WTC11 (cell line): ENCODE measurements around the gene OTOG. TPM values are rescaled to one million over a fixed set of nuclear protein-coding genes. Genes with fewer than 3 reads are reported as not detected.
"Not testable (repeated sequence)": the region's sequence is repeated elsewhere in the genome, so short reads cannot be mapped to it uniquely, and the experiment has no call there.

ENCODE experiments used
- ATAC-seq: fragments of 200-7000 bp; cut with Tn5 transposase; 2 replicates; pipeline ENCODE4 v1.10.0; 2021; ENCODE audit warnings: mild to moderate bottlenecking, moderate library complexity
- CTCF ChIA-PET: fragments of 300-600 bp; sonication (Branson Sonifier 250); formaldehyde crosslinking; loops from one replicate; lab custom pipeline; 2021; ENCODE audit warnings: antibody characterized with exemption; lab: Charles Lee
- POLR2A ChIA-PET: fragments of 350-600 bp; sonication (Branson Sonifier 250); formaldehyde crosslinking; loops from one replicate; lab custom pipeline; 2021; ENCODE audit warnings: antibody characterized with exemption; lab: Charles Lee
- DNase-seq: peaks from one replicate; pipeline ENCODE4 v3.0.0; 2021; ENCODE audit warnings: low spot score
- H3K27ac Mint-ChIP-seq: 2 replicates; pipeline ENCODE4 v1.8.0; 2021; ENCODE audit warnings: mixed read lengths
- H3K27me3 Mint-ChIP-seq: 2 replicates; pipeline ENCODE4 v1.8.0; 2021; ENCODE audit warnings: low read depth, mild to moderate bottlenecking, moderate library complexity, mixed read lengths
- H3K36me3 Mint-ChIP-seq: 2 replicates; pipeline ENCODE4 v1.8.0; 2021; ENCODE audit warnings: mixed read lengths
- H3K4me1 Mint-ChIP-seq: 2 replicates; pipeline ENCODE4 v1.8.0; 2022; ENCODE audit warnings: mixed read lengths
- H3K4me3 Mint-ChIP-seq: 2 replicates; pipeline ENCODE4 v1.8.0; 2021; ENCODE audit warnings: mild to moderate bottlenecking, moderate library complexity, mixed read lengths
- H3K9me3 Mint-ChIP-seq: 2 replicates; pipeline ENCODE4 v1.8.0; 2021; ENCODE audit warnings: mixed read lengths
- ATF1 ChIP-seq: sonication (generic); formaldehyde crosslinking; IDR thresholded peaks from 2 replicates; pipeline ENCODE4 v1.8.1; 2023; ENCODE audit warnings: mild to moderate bottlenecking, moderate library complexity, missing genetic modification reagents
- CBFB ChIP-seq: sonication (generic); formaldehyde crosslinking; IDR thresholded peaks from 2 replicates; pipeline ENCODE4 v1.8.1; 2022; ENCODE audit warnings: mild to moderate bottlenecking, low read depth, missing genetic modification reagents
- CREB1 ChIP-seq: sonication (generic); formaldehyde crosslinking; IDR thresholded peaks from 2 replicates; pipeline ENCODE4 v1.8.0; 2023; ENCODE audit warnings: mild to moderate bottlenecking, missing genetic modification reagents
- ETV6 ChIP-seq: sonication (generic); formaldehyde crosslinking; IDR thresholded peaks from 2 replicates; pipeline ENCODE4 v1.8.1; 2022; ENCODE audit warnings: mild to moderate bottlenecking, missing genetic modification reagents
- JAZF1 ChIP-seq: fragments of 250-450 bp; sonication (Bioruptor Pico); IDR thresholded peaks from 2 replicates; pipeline ENCODE4 v1.9.0; 2021; ENCODE audit warnings: moderate library complexity, mild to moderate bottlenecking, inconsistent platforms
- JUN ChIP-seq: sonication (generic); formaldehyde crosslinking; IDR thresholded peaks from 2 replicates; pipeline ENCODE4 v1.8.0; 2023; ENCODE audit warnings: mild to moderate bottlenecking, missing genetic modification reagents
- NR1H2 ChIP-seq: sonication (generic); formaldehyde crosslinking; IDR thresholded peaks from 2 replicates; pipeline ENCODE4 v1.9.0; 2021; ENCODE audit warnings: mild to moderate bottlenecking, moderate library complexity, missing genetic modification reagents
- RORB ChIP-seq: fragments of 250-450 bp; sonication (Bioruptor Pico); IDR thresholded peaks from 2 replicates; pipeline ENCODE4 v1.9.0; 2021; ENCODE audit warnings: mild to moderate bottlenecking
- SMAD4 ChIP-seq: sonication (generic); formaldehyde crosslinking; IDR thresholded peaks from 2 replicates; pipeline ENCODE4 v1.8.0; 2022; ENCODE audit warnings: mild to moderate bottlenecking, missing genetic modification reagents
- TCF7 ChIP-seq: sonication (generic); formaldehyde crosslinking; IDR thresholded peaks from 2 replicates; pipeline ENCODE4 v1.8.0; 2022; ENCODE audit warnings: mild to moderate bottlenecking, low read depth, missing genetic modification reagents, moderate library complexity
- TEAD4 ChIP-seq: sonication (generic); formaldehyde crosslinking; IDR thresholded peaks from 2 replicates; pipeline ENCODE4 v1.8.0; 2022; ENCODE audit warnings: mild to moderate bottlenecking, missing genetic modification reagents
- ZNF219 ChIP-seq: sonication (generic); formaldehyde crosslinking; IDR thresholded peaks from 2 replicates; pipeline ENCODE4 v1.8.0; 2023; ENCODE audit warnings: missing genetic modification reagents, mild to moderate bottlenecking, borderline replicate concordance
- ZNF396 ChIP-seq: fragments of 250-450 bp; sonication (Bioruptor Pico); IDR thresholded peaks from 2 replicates; pipeline ENCODE4 v1.8.0; 2021; ENCODE audit warnings: mild to moderate bottlenecking, moderate library complexity, borderline replicate concordance
- total RNA-seq: library from RNA; stranded (reverse); gene quantifications from 3 replicates; pipeline ENCODE4 v1.2.3, GENCODE V29; 2021
- TF ChIP-seq, protein P1 (sequence below): sonication (generic); formaldehyde crosslinking; IDR thresholded peaks from 2 replicates; pipeline ENCODE4 v1.8.1; 2022; ENCODE audit warnings: low read depth, mild to moderate bottlenecking, moderate library complexity, missing genetic modification reagents, borderline replicate concordance
- TF ChIP-seq, protein P2 (sequence below): sonication (generic); formaldehyde crosslinking; IDR thresholded peaks from 2 replicates; pipeline ENCODE4 v1.8.0; 2022; ENCODE audit warnings: mild to moderate bottlenecking, missing genetic modification reagents
- TF ChIP-seq, protein P3 (sequence below): fragments of 250-450 bp; sonication (Bioruptor Pico); IDR thresholded peaks from 2 replicates; pipeline ENCODE4 v1.8.0; 2021; ENCODE audit warnings: mild to moderate bottlenecking
- TF ChIP-seq, protein P4 (sequence below): fragments of 250-450 bp; sonication (Bioruptor Pico); IDR thresholded peaks from 2 replicates; pipeline ENCODE4 v1.9.0; 2021; ENCODE audit warnings: mild to moderate bottlenecking
- TF ChIP-seq, protein P5 (sequence below): sonication (generic); formaldehyde crosslinking; conservative IDR thresholded peaks from 2 replicates; pipeline ENCODE4 v1.8.1; 2023; ENCODE audit warnings: mild to moderate bottlenecking, low read depth, missing genetic modification reagents, moderate library complexity
- TF ChIP-seq, protein P6 (sequence below): sonication (generic); formaldehyde crosslinking; IDR thresholded peaks from 2 replicates; pipeline ENCODE4 v1.8.1; 2023; ENCODE audit warnings: mild to moderate bottlenecking, missing genetic modification reagents
- TF ChIP-seq, protein P7 (sequence below): sonication (generic); formaldehyde crosslinking; IDR thresholded peaks from 2 replicates; pipeline ENCODE4 v1.8.0; 2022; ENCODE audit warnings: missing genetic modification reagents

The OTOG gene
- total RNA-seq, 1 experiment from 2014 or later: 1.4 TPM

DNA sequence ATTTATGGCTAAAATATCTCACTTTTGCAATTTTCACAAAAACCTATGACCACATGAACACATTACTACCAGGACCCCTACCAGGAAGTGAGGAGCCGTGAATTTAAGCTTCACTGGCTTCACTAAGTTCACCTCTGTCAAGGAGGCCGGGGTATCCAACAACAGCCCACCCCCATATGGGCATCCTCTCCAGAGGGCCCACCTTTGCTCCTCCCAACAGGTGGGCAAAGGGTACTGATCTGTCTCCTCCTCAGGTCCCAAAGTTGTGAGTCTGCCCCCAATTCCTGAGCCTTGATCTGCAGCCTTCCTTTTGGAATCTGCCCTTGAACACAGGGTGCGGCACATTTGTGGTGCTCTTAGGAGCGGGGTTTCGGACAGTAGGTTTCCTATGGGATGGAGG is 66.9 kb downstream of the OTOG start:
- TF ChIP-seq ETV6 (CRISPR knock-in tag) (no peak), SMAD4 (CRISPR knock-in tag) (no peak), RORB (no peak), NR1H2 (CRISPR knock-in tag) (no peak), ZNF219 (no peak), CREB1 (CRISPR knock-in tag) (no peak), JAZF1 (CRISPR knock-in tag) (no peak), ZNF396 (CRISPR knock-in tag) (no peak), ATF1 (CRISPR knock-in tag) (no peak), JUN (CRISPR knock-in tag) (no peak), TEAD4 (CRISPR knock-in tag) (no peak), TCF7 (CRISPR knock-in tag) (no peak), CBFB (no peak)
- TF ChIP-seq, protein P1, sequence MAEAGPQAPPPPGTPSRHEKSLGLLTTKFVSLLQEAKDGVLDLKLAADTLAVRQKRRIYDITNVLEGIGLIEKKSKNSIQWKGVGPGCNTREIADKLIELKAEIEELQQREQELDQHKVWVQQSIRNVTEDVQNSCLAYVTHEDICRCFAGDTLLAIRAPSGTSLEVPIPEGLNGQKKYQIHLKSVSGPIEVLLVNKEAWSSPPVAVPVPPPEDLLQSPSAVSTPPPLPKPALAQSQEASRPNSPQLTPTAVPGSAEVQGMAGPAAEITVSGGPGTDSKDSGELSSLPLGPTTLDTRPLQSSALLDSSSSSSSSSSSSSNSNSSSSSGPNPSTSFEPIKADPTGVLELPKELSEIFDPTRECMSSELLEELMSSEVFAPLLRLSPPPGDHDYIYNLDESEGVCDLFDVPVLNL (CRISPR knock-in tag): no peak
- TF ChIP-seq, protein P2, sequence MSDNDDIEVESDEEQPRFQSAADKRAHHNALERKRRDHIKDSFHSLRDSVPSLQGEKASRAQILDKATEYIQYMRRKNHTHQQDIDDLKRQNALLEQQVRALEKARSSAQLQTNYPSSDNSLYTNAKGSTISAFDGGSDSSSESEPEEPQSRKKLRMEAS (CRISPR knock-in tag): no peak
- TF ChIP-seq, protein P3, sequence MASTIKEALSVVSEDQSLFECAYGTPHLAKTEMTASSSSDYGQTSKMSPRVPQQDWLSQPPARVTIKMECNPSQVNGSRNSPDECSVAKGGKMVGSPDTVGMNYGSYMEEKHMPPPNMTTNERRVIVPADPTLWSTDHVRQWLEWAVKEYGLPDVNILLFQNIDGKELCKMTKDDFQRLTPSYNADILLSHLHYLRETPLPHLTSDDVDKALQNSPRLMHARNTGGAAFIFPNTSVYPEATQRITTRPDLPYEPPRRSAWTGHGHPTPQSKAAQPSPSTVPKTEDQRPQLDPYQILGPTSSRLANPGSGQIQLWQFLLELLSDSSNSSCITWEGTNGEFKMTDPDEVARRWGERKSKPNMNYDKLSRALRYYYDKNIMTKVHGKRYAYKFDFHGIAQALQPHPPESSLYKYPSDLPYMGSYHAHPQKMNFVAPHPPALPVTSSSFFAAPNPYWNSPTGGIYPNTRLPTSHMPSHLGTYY (CRISPR knock-in tag): no peak
- TF ChIP-seq, protein P4, sequence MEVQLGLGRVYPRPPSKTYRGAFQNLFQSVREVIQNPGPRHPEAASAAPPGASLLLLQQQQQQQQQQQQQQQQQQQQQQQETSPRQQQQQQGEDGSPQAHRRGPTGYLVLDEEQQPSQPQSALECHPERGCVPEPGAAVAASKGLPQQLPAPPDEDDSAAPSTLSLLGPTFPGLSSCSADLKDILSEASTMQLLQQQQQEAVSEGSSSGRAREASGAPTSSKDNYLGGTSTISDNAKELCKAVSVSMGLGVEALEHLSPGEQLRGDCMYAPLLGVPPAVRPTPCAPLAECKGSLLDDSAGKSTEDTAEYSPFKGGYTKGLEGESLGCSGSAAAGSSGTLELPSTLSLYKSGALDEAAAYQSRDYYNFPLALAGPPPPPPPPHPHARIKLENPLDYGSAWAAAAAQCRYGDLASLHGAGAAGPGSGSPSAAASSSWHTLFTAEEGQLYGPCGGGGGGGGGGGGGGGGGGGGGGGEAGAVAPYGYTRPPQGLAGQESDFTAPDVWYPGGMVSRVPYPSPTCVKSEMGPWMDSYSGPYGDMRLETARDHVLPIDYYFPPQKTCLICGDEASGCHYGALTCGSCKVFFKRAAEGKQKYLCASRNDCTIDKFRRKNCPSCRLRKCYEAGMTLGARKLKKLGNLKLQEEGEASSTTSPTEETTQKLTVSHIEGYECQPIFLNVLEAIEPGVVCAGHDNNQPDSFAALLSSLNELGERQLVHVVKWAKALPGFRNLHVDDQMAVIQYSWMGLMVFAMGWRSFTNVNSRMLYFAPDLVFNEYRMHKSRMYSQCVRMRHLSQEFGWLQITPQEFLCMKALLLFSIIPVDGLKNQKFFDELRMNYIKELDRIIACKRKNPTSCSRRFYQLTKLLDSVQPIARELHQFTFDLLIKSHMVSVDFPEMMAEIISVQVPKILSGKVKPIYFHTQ: no peak
- TF ChIP-seq, protein P5, sequence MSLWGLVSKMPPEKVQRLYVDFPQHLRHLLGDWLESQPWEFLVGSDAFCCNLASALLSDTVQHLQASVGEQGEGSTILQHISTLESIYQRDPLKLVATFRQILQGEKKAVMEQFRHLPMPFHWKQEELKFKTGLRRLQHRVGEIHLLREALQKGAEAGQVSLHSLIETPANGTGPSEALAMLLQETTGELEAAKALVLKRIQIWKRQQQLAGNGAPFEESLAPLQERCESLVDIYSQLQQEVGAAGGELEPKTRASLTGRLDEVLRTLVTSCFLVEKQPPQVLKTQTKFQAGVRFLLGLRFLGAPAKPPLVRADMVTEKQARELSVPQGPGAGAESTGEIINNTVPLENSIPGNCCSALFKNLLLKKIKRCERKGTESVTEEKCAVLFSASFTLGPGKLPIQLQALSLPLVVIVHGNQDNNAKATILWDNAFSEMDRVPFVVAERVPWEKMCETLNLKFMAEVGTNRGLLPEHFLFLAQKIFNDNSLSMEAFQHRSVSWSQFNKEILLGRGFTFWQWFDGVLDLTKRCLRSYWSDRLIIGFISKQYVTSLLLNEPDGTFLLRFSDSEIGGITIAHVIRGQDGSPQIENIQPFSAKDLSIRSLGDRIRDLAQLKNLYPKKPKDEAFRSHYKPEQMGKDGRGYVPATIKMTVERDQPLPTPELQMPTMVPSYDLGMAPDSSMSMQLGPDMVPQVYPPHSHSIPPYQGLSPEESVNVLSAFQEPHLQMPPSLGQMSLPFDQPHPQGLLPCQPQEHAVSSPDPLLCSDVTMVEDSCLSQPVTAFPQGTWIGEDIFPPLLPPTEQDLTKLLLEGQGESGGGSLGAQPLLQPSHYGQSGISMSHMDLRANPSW (CRISPR knock-in tag): no peak
- TF ChIP-seq, protein P6, sequence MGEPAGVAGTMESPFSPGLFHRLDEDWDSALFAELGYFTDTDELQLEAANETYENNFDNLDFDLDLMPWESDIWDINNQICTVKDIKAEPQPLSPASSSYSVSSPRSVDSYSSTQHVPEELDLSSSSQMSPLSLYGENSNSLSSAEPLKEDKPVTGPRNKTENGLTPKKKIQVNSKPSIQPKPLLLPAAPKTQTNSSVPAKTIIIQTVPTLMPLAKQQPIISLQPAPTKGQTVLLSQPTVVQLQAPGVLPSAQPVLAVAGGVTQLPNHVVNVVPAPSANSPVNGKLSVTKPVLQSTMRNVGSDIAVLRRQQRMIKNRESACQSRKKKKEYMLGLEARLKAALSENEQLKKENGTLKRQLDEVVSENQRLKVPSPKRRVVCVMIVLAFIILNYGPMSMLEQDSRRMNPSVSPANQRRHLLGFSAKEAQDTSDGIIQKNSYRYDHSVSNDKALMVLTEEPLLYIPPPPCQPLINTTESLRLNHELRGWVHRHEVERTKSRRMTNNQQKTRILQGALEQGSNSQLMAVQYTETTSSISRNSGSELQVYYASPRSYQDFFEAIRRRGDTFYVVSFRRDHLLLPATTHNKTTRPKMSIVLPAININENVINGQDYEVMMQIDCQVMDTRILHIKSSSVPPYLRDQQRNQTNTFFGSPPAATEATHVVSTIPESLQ: no peak
- TF ChIP-seq, protein P7, sequence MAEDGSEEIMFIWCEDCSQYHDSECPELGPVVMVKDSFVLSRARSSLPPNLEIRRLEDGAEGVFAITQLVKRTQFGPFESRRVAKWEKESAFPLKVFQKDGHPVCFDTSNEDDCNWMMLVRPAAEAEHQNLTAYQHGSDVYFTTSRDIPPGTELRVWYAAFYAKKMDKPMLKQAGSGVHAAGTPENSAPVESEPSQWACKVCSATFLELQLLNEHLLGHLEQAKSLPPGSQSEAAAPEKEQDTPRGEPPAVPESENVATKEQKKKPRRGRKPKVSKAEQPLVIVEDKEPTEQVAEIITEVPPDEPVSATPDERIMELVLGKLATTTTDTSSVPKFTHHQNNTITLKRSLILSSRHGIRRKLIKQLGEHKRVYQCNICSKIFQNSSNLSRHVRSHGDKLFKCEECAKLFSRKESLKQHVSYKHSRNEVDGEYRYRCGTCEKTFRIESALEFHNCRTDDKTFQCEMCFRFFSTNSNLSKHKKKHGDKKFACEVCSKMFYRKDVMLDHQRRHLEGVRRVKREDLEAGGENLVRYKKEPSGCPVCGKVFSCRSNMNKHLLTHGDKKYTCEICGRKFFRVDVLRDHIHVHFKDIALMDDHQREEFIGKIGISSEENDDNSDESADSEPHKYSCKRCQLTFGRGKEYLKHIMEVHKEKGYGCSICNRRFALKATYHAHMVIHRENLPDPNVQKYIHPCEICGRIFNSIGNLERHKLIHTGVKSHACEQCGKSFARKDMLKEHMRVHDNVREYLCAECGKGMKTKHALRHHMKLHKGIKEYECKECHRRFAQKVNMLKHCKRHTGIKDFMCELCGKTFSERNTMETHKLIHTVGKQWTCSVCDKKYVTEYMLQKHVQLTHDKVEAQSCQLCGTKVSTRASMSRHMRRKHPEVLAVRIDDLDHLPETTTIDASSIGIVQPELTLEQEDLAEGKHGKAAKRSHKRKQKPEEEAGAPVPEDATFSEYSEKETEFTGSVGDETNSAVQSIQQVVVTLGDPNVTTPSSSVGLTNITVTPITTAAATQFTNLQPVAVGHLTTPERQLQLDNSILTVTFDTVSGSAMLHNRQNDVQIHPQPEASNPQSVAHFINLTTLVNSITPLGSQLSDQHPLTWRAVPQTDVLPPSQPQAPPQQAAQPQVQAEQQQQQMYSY: no peak
- no peak for DNase-seq
- peaks cover 8% of the 10 kb centered on the region; the same call in 1 of the 2 replicates for H3K9me3 Mint-ChIP-seq
- H3K27me3 Mint-ChIP-seq: peaks cover 9% of the 10 kb centered on the region
- ATAC-seq: no peak
- POLR2A ChIA-PET: no interaction called here
- no peak overlapping the region for H3K27ac Mint-ChIP-seq
- H3K4me3 Mint-ChIP-seq: no peak overlapping the region
- H3K4me1 Mint-ChIP-seq: peaks cover 6% of the 10 kb centered on the region; the same call in 1 of the 2 replicates
- CTCF ChIA-PET: no interaction called here
- H3K36me3 Mint-ChIP-seq: no peaks in the 10 kb centered on the region

DNA sequence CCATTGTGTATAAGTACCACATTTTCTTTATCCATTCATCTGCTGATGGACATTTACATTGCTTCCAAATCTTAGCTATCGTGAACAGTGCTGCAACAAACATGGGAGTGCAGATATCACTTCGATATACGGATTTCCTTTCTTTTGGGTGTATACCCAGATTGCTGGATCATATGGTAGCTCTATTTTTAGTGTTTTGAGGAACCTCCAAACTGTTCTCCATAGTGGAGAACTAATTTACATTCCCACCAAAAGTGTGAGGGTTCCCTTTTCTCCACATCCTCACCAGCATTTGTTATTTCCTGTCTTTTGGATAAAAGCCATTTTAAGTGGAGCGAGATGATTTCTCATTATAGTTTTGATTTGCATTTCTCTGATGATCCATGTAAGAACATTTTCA is 75.7 kb downstream of the OTOG start:
- peaks cover 38% of the 10 kb centered on the region for H3K9me3 Mint-ChIP-seq

More for the DNA sequence above, 75.7 kb downstream of the OTOG start:
- ATAC-seq, H3K36me3 Mint-ChIP-seq, CTCF ChIA-PET, H3K4me1 Mint-ChIP-seq, DNase-seq, H3K4me3 Mint-ChIP-seq, H3K27ac Mint-ChIP-seq, POLR2A ChIA-PET: not testable (repeated sequence)
- H3K27me3 Mint-ChIP-seq: peaks cover 52% of the 10 kb centered on the region
